ENCODE data around the gene NRL.

DNA sequence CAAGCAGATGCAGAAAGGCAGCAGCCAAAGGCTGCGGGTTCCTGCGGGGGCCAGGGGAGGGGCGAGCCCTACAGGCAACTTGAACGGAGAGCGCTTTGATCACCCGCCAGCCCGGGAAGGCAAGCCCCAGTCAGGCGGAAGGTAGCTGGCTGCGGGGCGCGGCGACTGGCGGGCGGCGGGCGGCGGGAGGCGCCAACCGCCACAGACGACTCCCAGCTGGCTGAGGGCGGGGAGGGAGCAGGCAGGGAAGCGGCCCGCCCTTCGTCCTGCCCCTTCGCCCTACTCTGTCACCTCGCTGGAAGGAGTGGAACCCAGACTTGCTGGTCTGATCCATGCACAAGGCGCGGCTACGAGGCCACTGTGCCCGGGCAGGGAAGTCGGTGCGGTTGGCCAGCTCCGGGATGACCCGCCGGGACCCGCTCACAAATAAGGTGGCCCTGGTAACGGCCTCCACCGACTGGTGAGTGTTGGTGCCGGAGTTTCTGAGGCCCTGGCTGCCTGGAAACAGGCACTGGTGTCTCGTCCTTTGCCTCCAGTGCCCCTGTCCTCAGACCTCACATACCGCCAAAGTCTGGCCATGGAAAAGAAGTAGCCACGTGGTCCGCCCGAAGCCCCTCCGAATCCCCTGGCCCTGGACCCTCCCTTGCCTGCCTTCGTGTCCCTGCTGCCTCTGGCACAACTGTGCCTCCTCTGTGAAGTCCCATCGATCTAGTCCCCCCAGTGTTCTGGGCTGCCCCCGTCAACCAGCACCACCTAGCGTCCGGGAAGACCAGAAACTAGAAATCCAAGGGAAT, 78.4 kb downstream of the NRL start:
- TF ChIP-seq, protein P1, sequence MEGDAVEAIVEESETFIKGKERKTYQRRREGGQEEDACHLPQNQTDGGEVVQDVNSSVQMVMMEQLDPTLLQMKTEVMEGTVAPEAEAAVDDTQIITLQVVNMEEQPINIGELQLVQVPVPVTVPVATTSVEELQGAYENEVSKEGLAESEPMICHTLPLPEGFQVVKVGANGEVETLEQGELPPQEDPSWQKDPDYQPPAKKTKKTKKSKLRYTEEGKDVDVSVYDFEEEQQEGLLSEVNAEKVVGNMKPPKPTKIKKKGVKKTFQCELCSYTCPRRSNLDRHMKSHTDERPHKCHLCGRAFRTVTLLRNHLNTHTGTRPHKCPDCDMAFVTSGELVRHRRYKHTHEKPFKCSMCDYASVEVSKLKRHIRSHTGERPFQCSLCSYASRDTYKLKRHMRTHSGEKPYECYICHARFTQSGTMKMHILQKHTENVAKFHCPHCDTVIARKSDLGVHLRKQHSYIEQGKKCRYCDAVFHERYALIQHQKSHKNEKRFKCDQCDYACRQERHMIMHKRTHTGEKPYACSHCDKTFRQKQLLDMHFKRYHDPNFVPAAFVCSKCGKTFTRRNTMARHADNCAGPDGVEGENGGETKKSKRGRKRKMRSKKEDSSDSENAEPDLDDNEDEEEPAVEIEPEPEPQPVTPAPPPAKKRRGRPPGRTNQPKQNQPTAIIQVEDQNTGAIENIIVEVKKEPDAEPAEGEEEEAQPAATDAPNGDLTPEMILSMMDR (IDR thresholded peaks at IDR 0.05; ENCODE audit: low read length): peak; percentile 88
- no peak for TF ChIP-seq EZH2 (IDR thresholded peaks at IDR 0.05; ENCODE audit: borderline replicate concordance, low read length)
